Measurements from ENCODE around the gene MAPRE2. TPM values are rescaled to one million over a fixed set of nuclear protein-coding genes. Genes with fewer than 3 reads are reported as not detected.

The MAPRE2 gene
- total RNA-seq, 1 experiment from 2014 or later: 29.4 TPM

DNA sequence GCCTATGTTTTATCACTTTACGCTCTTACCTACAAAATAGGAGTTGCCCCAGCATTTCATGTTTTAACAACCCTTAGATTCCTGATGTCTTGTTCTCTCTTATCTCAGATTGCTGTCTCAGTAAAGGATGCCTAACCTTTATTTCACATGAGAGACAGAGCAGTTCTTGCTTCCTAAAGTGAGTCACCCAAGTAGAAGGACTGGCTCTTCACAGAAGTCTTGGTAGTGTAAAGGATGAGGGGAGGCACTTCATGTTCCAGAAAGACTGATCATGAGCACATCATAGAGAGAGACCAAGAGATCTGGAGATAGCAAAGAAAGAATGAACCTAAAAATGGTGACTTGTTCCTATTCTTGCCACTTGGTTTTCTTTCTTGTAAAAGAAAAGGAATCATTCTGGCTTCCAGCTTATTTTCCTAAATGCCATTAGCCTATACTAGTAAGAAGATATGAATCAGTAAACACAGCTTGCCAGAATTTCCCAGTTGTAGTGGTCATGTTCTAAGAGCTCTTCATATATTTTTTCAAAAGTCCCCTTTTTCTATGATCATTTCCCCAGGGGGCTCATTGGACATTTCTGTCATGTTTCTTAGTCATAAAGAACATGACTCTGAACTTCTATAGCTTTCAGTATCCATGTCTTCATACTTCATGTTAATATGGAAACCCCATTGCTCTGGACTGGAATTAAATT, 54.9 kb downstream of the MAPRE2 start:
- no peaks in the 10 kb centered on the region for H3K4me1 Mint-ChIP-seq
- no peak overlapping the region for H3K27ac Mint-ChIP-seq

More for the DNA sequence above, 54.9 kb downstream of the MAPRE2 start:
- Histone ChIP-seq H3K4ac (ENCODE audit: low read depth, low read length) (no peak overlapping the region), H2AFZ (ENCODE audit: low read length) (no peak overlapping the region), H2BK5ac (ENCODE audit: insufficient read length, low read length) (no peak overlapping the region), H3K79me1 (ENCODE audit: insufficient read depth, low read depth, low read length, poor library complexity, severe bottlenecking) (no peaks in the 10 kb centered on the region), H3K14ac (ENCODE audit: insufficient read depth, low read length) (no peak overlapping the region), H2AK5ac (ENCODE audit: insufficient read length, low read length) (no peak overlapping the region), H4K20me1 (ENCODE audit: control insufficient read depth, insufficient read depth, insufficient read length) (no peaks in the 10 kb centered on the region), H3K23me2 (ENCODE audit: insufficient read length, low read depth, low read length, poor library complexity, severe bottlenecking) (no peaks in the 10 kb centered on the region), H3K4me2 (ENCODE audit: insufficient read depth, insufficient read length, low read length) (no peak overlapping the region), H3K9me3 (ENCODE audit: control insufficient read depth, low read depth, low read length) (no peaks in the 10 kb centered on the region), H4K91ac (ENCODE audit: insufficient read length, low read depth, low read length) (no peak overlapping the region), H3K79me2 (ENCODE audit: insufficient read depth, low read length) (no peaks in the 10 kb centered on the region), H3K23ac (ENCODE audit: insufficient read length, low read depth, low read length) (no peak overlapping the region), H2BK15ac (ENCODE audit: low read depth, low read length) (no peak overlapping the region), H2BK20ac (ENCODE audit: low read depth, low read length, poor library complexity, severe bottlenecking) (no peak overlapping the region), H3K56ac (ENCODE audit: insufficient read length, low read depth, low read length) (no peak overlapping the region), H2BK12ac (ENCODE audit: insufficient read length, low read depth, low read length) (no peak overlapping the region), H4K5ac (ENCODE audit: insufficient read length, low read depth, low read length) (no peak overlapping the region), H2BK120ac (ENCODE audit: low read depth, low read length, poor library complexity, severe bottlenecking) (no peak overlapping the region), H3K27ac (ENCODE audit: insufficient read length, low read depth, low read length) (no peak overlapping the region), H3K9ac (ENCODE audit: extremely low read depth, insufficient read length, low read length) (no peak overlapping the region), H3K27me3 (ENCODE audit: insufficient read depth, low read length) (no peaks in the 10 kb centered on the region), H3K4me1 (ENCODE audit: insufficient read depth, low read length) (no peaks in the 10 kb centered on the region), H3K18ac (ENCODE audit: insufficient read length, low read depth, low read length) (no peak overlapping the region), H4K8ac (replicated peaks; ENCODE audit: insufficient read length, low read depth, low read length) (no peak overlapping the region), H3T11ph (ENCODE audit: low read length) (no peak overlapping the region)
- no peak for DNase-seq
- Mint-ChIP-seq H3K36me3 (ENCODE audit: insufficient read depth in 1 of 3, low read depth in 3 of 3) (no peaks in the 10 kb centered on the region), H3K9me3 (no peaks in the 10 kb centered on the region), H3K4me3 (no peak overlapping the region), H3K27me3 (ENCODE audit: low read depth) (no peaks in the 10 kb centered on the region)
- TF ChIP-seq, protein P1, sequence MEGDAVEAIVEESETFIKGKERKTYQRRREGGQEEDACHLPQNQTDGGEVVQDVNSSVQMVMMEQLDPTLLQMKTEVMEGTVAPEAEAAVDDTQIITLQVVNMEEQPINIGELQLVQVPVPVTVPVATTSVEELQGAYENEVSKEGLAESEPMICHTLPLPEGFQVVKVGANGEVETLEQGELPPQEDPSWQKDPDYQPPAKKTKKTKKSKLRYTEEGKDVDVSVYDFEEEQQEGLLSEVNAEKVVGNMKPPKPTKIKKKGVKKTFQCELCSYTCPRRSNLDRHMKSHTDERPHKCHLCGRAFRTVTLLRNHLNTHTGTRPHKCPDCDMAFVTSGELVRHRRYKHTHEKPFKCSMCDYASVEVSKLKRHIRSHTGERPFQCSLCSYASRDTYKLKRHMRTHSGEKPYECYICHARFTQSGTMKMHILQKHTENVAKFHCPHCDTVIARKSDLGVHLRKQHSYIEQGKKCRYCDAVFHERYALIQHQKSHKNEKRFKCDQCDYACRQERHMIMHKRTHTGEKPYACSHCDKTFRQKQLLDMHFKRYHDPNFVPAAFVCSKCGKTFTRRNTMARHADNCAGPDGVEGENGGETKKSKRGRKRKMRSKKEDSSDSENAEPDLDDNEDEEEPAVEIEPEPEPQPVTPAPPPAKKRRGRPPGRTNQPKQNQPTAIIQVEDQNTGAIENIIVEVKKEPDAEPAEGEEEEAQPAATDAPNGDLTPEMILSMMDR (conservative IDR thresholded peaks at IDR 0.05): no peak
- WGBS (ENCODE audit: extremely low coverage, insufficient read length, low lambda C conversion rate): no CpG with 5 or more reads among the region's 1 CpG

All from H9 (cell line).